Epithelial cell of esophagus (primary cell): ENCODE results near the gene TLN1.
A peak's percentile ranks its signal among the peaks of the same experiment; 100 is the strongest.

ENCODE experiments used
- DNase-seq: peaks from one replicate; pipeline ENCODE4 v3.0.0; 2010; ENCODE audit warnings: low read depth
- H3K4me3 ChIP-seq: 2 replicates; pipeline ENCODE4 v1.5.1; 2011; ENCODE audit warnings: mild to moderate bottlenecking, low read length, control low read depth
- CTCF ChIP-seq: IDR thresholded peaks from 2 replicates; pipeline ENCODE4 v1.5.1; 2011; ENCODE audit warnings: low read depth, mild to moderate bottlenecking, low read length, control low read depth, inconsistent platforms; ENCODE audit not compliant: insufficient read depth; ENCODE audit errors: missing control alignments

The TLN1 gene

GRCh38 chr9:35771943-35772342, 39.9 kb upstream of the TLN1 start:
- H3K4me3 ChIP-seq = no peak overlapping the region
- no peak for TF ChIP-seq CTCF
- DNase-seq = peak; percentile 94

GRCh38 chr9:35771534-35771933, 39.5 kb upstream of the TLN1 start:
- no peak overlapping the region for H3K4me3 ChIP-seq
- no peak for TF ChIP-seq CTCF
- peak; percentile 44 for DNase-seq

GRCh38 chr9:35771075-35771433, 39.1 kb upstream of the TLN1 start:
- H3K4me3 ChIP-seq = no peak overlapping the region
- DNase-seq = no peak
- TF ChIP-seq CTCF = no peak

- no peak for DNase-seq
- no peak overlapping the region for H3K4me3 ChIP-seq
- no peak for TF ChIP-seq CTCF
These were observed 37.8 kb upstream of the TLN1 start for GRCh38 chr9:35769763-35770162.

GRCh38 chr9:35767458-35767857, 35.5 kb upstream of the TLN1 start:
- no peak overlapping the region for H3K4me3 ChIP-seq
- no peak for DNase-seq
- no peak for TF ChIP-seq CTCF

- no peak for DNase-seq
- H3K4me3 ChIP-seq = no peak overlapping the region
- TF ChIP-seq CTCF = no peak
These were observed 35.0 kb upstream of the TLN1 start for GRCh38 chr9:35766997-35767396.

GRCh38 chr9:35763803-35764202, 31.8 kb upstream of the TLN1 start:
- no peak for TF ChIP-seq CTCF
- no peak for DNase-seq

More at GRCh38 chr9:35763803-35764202, 31.8 kb upstream of the TLN1 start:
- H3K4me3 ChIP-seq = no peak overlapping the region
